WTC11 (cell line): ENCODE measurements around the gene RAB40B.

Source experiments
- AFF4 ChIP-seq: sonication (generic); formaldehyde crosslinking; IDR thresholded peaks from 2 replicates; pipeline ENCODE4 v1.8.1; 2023; ENCODE audit warnings: mild to moderate bottlenecking, missing genetic modification reagents, borderline replicate concordance
- CTCF ChIP-seq: fragments of 200-600 bp; IDR thresholded peaks from 2 replicates; pipeline ENCODE4 v1.8.0; 2022; ENCODE audit warnings: antibody characterized with exemption
- FOXJ3 ChIP-seq: sonication (generic); formaldehyde crosslinking; IDR thresholded peaks from 2 replicates; pipeline ENCODE4 v1.9.0; 2021; ENCODE audit warnings: missing genetic modification reagents, mild to moderate bottlenecking, borderline replicate concordance
- MAX ChIP-seq: sonication (generic); formaldehyde crosslinking; IDR thresholded peaks from 2 replicates; pipeline ENCODE4 v1.8.0; 2022; ENCODE audit warnings: mild to moderate bottlenecking, missing genetic modification reagents

- TF ChIP-seq FOXJ3 (CRISPR knock-in tag) (no peak), AFF4 (CRISPR knock-in tag) (no peak), CTCF (no peak), MAX (no peak)
Measured at GRCh38 chr17:82691714-82692113, 6.8 kb downstream of the RAB40B start.
